ENCODE measurements around the gene CLIC1.

Gene CLIC1

DNA sequence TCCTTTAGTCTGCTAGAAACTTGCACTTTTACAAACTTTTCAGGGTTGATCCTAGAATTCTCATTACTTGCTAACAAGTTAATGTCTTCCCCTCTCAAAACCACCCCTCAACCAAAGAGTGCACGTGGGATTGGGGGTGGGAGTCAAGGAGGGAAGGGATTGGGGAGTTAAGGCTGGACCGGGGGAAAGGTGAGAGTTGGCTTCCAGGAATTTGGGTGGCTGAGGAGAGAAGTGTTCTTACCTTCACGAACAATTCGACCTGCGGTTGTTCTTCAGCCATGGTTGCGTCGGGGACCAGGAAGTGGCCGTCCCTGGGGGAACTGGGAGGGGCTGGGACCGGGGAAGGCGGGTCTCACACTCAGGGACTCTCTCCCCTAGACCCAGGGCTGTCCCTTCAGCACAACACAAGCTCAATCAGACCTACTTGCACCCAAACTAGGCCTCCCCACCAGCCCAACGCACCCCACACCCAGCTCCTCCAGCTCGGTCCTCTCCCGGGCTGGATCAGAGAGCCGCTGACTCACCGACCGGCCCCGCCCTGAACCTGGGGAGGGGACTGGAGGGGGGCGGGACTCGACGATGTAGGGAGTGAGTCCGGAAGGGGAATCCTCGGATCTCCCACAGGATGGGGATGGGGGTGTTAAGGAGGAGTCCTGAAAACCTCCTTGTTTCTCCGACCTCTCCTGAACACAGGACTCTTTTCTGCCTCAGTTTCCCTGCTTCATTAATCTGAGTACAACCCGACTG lies at the start of gene CLIC1:
Gene CLIC1, minus strand, starts transcription at position 510 of the 747 bp plus-strand sequence. Its CDS starts 230 bp downstream, at position 280.
- peak in 3 of 4 experiments; percentile 52 to 84 (median 69) for DNase-seq (ENCODE audit: low read depth in 4 of 4, low spot score in 1 of 4)

DNA sequence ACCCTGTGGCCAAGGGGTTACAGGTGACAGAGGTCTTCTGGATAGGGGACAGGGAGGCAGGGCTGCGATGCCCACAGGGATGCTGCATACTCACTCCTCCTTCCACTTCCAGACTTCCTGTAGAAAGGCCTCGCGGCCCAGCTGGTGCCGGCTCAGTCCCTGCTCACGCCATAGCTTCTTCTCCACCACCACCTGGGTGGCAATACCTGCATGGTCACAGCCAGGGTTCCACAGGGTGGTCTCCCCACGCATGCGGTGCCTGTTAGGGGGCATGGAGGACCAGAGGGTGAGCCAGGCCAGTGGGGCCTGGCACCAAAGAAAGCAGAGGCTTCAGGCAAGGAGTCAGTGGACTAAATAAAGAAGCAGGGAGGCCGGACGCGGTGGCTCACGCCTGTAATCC lies 49.1 kb upstream of the CLIC1 start:
- no peak for DNase-seq (ENCODE audit: low read depth in 4 of 4, low spot score in 1 of 4)

DNA sequence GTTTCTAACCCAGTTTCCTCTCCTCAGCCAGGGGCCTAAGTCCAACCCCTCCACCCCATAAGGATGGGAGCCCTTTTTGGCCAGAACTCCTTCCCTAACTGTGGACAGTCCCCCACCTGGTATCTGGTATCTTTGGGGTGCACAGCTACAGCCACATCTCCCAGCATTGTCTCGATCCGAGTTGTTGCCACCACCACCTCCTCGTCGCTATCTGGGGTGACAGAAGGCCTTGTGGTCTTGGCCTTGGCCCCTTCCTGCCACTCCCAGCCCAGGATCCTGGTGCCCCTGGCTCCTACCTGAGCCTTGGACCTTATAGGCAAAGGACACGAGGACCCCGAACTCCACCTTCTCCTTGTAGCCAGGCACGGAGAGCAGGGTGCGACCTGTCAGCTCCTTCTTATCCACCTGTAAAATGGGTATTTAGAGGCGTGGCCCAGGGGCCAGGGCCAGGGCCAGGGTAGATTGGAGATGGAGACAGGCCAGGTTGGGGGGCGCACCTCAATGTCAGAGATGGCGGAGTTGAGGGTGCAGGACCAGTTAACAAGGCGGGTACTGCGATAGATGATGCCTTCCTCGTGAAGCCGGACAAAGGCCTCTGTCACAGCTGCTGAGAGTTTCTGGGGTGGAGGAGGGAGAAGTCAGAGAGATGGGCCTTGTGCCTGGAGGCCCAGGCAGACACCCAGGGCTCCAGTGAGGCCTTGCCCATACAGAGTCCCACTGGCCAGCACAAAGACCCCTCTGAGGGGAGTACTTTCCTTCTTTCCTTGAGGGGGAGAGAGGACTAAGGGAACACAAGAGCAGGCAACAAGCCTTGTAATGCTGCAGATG lies 48.0 kb upstream of the CLIC1 start:
- DNase-seq (ENCODE audit: low read depth in 4 of 4, low spot score in 1 of 4): no peak

DNA sequence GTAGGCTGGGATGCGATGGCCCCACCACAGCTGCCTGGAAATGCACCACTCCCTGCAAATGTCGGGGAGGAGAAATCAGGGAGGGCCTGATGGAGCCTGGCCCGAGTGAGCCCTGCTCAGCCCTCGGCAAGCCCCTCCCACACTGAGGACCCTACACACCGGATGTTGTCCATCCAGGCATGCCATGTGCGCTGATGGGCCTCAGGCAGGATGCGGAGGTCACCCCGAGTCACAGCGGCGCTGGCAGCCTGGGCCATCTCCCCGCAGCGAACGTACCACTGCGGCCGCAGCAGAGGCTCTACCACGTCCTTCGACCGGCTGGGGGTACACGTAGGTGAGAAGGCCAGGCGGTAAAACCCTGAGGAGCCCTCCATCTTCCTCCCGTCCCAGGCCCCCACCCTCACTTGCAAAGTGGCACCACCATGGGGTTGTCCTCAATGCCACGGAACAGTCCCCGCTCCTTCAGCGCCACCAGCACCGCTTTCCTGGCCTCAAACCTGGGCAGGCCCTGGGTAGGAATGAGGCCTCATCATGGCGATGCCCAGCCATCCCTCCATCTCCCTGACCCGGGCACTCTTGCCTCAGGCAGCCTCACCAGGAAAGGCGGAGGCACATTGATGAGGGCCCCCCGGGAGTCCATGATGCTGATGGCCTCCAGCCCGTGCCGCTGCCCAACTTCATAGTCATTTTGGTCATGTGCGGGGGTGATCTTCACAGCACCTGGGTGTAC lies 46.0 kb upstream of the CLIC1 start:
- DNase-seq (ENCODE audit: low read depth in 4 of 4, low spot score in 1 of 4): no peak

DNA sequence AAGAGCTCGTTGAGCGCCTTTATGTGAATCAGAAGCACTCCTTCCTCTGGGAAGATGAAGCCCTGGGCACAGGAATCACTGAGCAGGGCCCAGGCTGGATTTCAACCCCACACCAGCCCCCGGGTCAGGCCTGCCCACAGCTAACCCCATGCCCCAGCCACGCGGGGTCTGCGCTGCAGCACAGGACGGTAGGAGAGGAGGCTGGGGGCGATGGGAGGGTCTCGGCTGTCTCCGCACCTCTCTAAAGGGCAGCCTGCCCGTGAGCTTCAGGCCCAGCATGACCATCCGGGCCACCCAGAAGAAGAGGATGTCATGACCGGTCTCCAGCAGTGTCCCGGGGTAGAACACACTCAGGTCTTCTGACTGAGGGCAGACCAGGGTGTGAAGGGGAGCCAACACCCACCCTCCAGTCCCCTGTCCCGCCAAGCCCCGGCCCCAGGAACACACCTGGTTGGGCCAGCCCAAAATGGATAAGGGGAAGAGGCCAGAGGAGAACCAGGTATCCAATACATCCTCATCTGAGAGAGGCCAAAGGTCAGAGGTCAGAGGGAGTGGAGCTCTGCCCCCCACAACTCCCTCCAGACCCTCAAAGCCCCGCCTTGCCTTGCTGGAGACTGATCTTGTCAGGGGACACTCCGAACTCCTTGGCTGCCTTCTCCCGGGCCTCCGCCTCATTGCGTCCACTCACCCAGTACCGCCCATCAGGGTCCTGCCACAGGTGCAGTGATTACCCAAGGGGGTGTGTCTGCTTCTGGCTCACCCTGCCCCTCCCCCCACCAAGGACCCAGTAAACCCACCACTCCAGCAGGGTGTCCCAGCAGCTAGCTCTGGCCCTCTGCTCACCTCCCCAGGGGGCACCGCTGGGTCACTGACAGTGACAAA lies 45.2 kb upstream of the CLIC1 start:
- DNase-seq (ENCODE audit: low read depth in 4 of 4, low spot score in 1 of 4): no peak

DNA sequence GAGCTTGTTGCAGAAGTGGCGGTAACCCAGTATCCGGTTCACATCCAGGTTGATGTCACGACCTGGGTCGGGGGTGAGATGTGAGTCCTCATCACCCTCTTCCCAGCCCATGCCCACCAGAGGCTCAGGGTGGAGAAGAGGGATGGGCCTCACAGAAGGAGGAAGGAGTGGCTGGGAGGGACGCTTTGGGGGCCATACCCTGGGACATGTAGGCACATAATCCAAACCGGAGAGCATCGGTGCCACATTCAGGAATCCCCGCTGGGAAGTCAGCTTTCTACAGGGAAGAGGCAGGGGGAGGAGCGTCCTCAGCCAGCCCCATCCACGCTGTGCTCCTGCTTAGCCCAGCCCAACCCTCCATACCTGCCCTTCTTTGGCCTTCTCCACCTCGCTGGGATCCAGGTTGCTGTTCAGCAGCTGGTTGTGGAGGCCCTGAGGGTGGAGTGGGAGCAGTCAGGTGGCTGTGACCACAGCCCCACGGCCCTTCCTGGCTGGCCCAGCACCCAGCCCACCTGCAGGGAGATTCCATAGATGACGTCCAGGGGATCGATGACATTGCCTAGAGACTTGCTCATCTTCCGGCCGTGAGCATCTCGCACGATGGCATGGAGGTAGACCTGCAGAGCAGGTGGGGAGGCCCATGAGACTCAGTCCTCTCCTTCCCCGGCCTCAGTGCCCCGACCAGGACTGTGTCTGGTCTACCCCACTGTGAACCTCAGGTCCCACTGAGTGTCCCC lies 44.3 kb upstream of the CLIC1 start:
- no peak for DNase-seq (ENCODE audit: low read depth in 4 of 4, low spot score in 1 of 4)

DNA sequence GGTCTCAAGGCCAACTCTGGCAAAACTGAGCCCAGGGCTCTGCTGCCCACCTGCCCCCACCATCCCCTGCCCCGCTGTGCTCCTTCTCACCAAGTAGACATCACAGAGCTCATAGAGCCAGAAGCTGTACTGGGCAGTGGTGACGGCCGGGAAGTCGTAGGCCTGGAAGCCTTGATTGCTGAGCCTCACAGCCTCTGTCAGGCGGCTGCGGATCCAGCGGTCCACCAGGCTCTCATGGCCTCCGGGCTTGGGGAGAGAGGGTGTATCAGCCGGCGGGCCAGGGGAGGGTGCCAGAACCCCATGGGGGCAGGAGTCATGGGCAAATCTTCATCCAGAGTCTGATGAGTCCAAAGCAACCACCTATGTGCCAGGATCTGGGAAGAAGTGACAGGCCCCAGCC lies 43.6 kb upstream of the CLIC1 start:
- DNase-seq (ENCODE audit: low read depth in 4 of 4, low spot score in 1 of 4): no peak

DNA sequence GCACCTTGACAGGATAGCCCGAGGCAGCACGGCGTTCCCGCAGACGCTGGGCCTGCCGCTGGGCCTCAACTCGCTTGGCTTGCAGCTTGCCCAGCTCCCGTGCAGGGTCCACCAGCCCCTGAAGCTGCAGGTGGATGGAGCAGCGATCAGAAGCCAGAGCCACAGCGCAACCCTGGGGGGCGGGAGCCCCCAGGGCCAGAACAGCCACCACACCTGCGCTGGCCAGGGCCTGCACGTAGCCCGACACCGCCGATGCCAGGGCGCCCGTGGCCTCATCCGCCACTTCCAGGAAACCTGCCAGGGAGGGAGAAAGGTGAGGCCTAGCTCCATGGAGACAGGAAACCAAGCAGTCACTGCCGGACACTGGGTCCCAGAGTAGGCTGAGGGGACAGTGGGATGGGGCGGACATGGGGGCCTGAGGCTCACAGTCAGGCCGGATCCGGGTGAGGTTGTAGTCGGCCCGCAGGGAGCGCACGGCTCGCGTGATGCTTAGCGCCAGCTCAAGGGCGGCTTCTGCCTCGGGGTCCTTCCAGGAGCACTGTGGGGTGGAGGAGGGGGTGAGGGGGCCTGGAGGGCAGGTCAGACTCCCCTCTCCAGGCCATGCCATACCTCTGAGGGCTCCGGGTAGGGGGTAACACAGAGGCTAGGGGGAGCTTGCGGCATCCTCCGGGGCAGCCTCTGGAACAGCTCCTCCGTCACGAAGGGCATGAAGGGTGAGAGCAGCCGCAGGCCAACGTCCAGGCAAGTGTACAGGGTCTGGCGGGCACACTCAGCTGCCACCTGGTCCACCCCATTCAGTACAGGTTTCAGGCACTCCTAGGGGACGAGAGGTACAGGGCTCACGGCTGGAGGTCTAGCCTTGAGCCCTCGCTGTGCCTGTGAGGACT lies 42.9 kb upstream of the CLIC1 start:
- DNase-seq (ENCODE audit: low read depth in 4 of 4, low spot score in 1 of 4): no peak

DNA sequence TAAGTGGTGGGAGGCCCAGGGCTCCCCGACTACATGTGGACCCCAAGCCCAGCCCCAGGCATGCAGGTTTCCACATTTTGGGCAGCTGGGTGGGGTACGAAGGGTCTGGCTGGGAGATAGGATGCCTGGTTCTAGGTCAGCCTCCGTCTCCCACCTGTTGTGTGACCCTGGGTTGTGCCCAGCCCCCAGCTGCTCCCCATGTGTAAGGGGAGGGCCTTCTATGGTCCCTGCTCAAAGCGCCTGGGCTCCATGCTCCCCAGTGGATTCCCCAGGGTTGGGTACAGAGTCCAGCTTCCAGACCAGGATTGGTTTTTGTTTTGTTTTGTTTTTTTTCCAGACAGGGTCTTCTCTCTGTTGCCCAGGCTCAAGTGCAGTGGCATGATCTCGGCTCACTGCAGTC lies 41.9 kb upstream of the CLIC1 start:
- DNase-seq (ENCODE audit: low read depth in 4 of 4, low spot score in 1 of 4): no peak

DNA sequence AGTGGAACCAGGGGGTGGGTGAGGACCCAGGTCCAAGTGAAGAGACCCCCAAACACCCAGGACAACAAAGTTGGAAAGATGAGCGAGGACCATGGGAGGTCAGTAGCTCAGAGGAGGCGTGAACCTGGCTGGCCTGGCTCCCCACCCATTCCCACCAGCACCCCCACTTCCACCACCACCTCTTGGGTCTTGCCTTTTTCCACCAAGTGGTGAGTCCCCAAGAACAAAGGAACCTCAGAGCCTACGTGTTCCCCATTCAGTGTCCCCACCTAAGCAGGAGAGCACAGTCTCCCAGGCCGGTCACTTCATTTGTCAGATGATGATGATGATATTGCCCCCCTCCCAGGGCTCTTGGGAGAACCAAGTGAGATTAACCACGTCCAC lies 41.3 kb upstream of the CLIC1 start:
- no peak for DNase-seq (ENCODE audit: low read depth in 4 of 4, low spot score in 1 of 4)

DNA sequence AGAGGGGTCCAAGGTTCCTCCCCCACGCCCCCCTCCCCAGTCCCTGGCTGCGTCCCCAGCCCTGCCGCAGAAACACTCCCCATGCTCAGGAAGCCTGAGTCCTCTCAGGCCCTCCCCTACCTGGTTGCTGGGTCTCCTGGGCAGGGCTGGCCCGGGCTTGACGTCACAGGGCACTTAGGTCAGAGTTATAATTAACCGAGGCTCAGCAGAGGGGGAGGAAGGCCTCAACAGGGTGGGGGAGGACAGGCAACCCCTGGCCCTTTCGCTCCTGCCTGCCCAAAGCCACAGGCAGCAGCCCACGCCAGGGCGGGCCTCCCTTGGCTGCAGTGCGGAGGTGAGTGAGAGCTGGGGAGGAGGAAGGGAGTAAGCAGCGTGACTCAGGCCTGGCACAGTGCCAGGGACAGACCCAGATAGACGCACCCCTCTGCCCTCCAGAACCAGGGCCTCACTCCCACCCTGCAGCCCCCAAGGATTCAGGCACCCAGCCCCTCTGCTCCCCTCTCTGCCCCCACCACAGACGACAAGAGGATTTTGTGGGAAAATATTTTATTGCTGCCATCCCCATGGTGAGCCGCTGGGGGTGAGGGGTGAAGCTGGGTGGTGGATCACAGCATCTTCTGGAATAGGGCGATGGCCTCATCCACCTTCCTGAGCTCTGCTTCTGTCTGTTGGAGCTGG lies 40.8 kb upstream of the CLIC1 start, which contains the start of gene VWA7:
Gene VWA7, minus strand, starts transcription at position 340 of the 678 bp plus-strand sequence. CDS start 549 bp downstream, outside the sequence.
- peak; percentile 46 to 75 (median 60) for DNase-seq (ENCODE audit: low read depth in 4 of 4, low spot score in 1 of 4)

DNA sequence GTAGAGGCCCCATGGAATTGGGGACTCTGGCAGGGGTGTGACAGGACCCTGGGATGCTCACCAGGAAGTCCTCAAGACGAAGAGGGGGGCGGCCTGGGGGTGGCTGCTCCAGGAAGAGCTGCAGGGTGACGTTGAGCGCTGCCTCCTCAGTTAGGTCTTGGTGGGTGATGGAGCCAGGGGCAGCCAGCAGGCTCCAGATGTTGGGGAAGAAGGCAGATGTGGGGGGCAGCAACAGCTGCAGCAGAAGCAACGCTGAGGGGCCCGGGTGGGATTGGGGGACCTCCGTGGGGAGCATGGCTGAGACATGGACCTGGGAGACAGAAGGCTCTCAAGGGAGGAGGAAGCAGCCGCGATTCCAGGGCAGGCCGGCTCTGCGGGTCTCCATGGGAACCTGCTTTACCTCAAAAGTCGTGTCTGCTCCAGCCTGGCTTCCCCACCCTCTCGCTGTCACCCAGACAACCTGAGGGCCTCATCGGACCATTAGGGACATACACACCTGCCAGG lies 40.2 kb upstream of the CLIC1 start:
- no peak for DNase-seq (ENCODE audit: low read depth in 4 of 4, low spot score in 1 of 4)

DNA sequence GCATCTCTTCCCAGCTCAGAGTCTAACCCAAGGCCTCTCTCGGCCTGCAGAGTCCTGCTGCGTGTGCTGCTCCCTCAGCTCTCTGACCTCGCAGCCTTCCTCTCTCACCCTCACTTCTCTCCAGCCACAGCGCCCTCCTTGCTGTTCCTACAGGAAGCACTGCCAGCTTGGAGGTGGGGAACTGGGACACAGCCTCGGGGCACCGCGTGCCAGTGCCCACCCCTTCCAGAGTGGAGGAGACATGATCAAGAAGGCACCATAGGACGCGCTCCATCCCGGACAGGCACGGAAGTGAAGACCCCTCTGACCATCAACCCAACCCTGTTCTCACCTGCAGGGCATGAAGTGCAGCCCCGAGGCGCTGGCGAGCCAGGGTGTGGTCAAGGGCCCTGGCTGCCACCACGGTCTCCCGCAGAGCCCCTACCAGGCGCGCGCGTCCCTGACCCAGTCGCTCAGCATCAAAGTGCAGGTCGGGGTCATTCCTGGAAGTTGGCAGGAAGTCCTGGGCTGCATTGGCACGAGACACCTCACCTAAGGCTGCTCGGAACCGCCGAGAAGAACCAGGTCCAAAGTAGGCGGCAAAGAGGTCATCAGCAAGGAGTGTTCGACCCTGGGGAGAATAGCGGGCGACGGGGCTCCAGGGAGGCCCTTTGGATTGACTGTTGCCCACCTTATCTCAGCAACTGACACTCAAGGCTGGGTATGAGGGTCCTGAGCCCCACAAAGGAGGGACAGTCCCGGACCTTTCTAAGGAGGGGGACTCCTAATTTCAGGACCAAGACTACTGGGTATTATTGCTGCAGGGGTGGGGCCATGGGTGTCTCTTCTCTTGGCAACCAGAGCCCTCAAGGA lies 39.5 kb upstream of the CLIC1 start:
- DNase-seq (ENCODE audit: low read depth in 4 of 4, low spot score in 1 of 4): no peak

DNA sequence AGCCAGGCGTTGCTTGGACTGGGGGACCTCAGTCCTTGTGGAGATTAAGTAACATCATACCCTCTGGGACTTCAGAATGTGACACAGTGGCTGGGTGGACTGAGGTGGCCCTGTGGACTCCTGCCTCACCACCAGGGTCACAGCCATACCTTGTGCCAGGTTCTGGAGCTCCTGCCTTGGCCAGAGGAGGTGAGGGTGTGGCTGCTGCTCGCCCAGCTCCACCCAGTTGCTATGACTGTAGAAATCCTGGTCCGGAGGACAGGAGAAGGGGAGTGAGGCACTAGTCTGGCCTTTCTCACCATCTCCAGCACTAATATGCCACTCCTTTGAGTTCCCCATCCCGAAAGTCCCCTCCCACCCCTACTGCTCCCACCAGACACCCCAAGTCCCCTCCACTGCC lies 38.9 kb upstream of the CLIC1 start:
- no peak for DNase-seq (ENCODE audit: low read depth in 4 of 4, low spot score in 1 of 4)

DNA sequence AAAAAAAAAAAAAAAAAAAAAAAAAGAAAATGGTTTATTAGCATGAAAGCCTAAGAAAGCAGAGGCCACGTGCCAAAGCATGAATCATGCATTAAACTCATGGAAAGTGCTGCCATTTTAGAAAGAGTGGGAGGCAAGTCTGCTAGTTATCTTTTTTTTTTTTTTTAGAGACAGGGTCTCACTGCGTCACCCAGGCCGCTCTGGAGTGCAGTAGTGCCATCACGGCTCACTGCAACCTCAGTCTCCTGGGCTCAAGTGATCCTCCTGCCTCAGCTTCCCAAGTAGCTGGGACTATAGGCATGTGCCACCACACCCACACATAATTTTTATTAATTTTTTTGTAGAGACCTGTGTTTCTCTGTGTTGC lies 35.6 kb upstream of the CLIC1 start:
- no peak for DNase-seq (ENCODE audit: low read depth in 4 of 4, low spot score in 1 of 4)

DNA sequence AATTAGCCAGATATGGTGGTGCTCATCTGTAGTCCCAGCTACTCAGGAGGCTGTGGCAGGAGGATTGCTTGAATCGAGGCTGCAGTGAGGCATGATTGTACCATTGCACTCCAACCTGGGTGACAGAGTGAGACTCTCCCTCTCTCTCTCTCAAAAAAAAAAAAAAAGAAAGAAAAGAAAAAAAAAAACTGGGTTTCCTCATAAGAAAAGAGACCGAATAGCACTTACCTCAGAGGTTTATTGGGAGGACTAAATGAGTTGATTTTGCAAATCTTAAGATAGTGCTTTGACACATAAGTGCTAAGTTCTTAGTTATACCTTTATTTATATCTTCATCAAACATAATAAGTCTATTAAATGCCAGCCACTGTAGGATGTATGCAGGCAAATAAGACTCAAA lies 34.5 kb upstream of the CLIC1 start:
- DNase-seq (ENCODE audit: low read depth in 4 of 4, low spot score in 1 of 4): no peak

DNA sequence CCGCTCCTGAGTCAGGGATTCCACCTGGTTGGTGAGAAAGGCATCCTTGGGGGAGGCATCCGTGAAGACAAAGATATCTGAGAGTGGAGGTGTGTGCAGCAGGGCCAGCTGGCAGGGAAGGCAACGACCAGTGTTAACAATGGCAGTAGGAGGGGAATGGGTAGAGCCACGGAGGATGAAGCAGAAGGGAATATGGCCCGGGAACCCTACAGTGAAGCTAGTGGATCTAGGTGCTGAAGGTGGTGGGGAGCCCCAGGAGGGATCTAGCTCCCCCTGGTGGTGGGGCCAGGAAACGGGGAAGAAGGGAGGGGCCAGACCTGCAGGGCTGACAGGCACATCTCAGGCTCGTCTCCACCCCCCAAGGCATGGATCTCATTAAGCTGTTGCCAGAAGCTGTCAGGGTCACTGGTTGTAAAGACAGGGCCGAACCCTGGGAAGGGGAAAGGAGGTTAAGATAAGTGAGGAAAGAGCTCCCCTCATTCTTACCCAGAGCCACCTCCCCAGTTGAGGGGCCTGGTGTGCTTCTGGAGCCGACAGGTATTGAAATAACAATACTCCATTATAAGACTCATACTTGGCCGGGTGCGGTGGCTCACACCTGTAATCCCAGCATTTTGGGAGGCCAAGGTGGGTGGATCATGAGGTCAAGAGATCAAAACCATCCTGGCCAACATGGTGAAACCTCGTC lies 33.5 kb upstream of the CLIC1 start:
- DNase-seq (ENCODE audit: low read depth in 4 of 4, low spot score in 1 of 4): peak; percentile 45 to 75 (median 62)
